ENCODE data around the gene SPATA46. TPM values are rescaled to one million over a fixed set of nuclear protein-coding genes. Genes with fewer than 3 reads are reported as not detected.

SPATA46 gene
- total and polyA plus RNA-seq, 11 donors = not detected

GRCh38 chr1:162387226-162388082 lies 10.8 kb upstream of the SPATA46 start:
- intact Hi-C loops (cut with DNase I) = loop anchor here in 6 of 10 donors (5.0 to 10.0 kb wide), 5 partner anchors 100 to 330 kb away; no protein-coding TSS in a partner anchor
- no peaks in the 10 kb centered on the region for H3K9me3 ChIP-seq
- no peak overlapping the region for H3K4me3 ChIP-seq
- WGBS, 4 donors = 67 to 80% (median 75%) methylated on average over 20 of the region's 20 CpGs
- TF ChIP-seq POLR2A (IDR thresholded peaks at IDR 0.05) = no peak
- ATAC-seq (no peak), DNase-seq (no peak)
- peaks cover 0 to 4% (median 0%) of the 10 kb centered on the region in 12 donors for H3K4me1 ChIP-seq
- H3K27ac ChIP-seq = no peak overlapping the region
- peaks cover 0 to 7% (median 0%) of the 10 kb centered on the region in 9 donors for H3K27me3 ChIP-seq
- H3K36me3 ChIP-seq = peaks cover 0 to 6% (median 0%) of the 10 kb centered on the region in 9 donors

DNA sequence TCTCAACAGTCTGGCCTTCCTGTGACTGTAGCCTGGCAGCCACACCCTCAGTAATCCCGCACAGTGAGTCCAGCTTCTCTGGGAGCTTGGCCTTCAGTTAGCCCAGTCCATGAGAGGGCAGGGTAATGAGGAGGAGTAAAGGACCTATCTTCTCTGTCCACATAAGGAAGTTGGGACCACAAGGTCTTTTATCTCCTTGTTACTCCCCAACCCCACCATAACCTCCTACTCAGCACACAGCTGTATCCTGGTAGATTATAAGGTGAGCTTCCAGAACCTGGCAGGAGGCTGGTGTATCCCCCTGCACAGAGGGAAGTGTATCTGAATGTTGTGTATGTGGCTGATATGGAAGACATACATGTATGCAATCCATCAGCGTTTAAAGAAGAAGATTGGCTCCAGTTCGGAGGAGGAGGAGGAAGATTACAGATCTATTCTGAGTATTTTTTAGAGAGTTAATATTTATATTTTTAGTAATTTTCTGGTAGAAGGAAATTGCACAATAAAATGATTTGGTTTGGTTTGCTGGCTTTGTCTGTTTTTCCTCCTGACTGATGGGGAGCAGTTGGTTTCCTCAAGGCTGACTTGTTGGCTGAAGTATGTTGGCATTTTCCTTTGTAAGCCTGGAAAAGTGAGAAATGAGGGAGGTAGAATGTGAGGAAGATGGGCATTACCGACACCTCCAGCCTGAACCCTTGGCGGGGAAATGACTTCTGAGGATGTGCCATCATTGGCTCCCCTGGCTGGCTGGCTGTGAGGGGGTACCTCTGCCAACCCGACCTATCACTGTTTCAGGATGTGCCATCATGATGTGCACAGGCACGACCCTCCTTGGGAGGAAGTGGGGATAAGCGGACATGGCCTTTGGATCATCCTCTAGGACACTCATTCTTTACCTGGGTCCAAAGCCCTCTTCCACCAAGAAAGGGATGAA lies 9.9 kb upstream of the SPATA46 start:
- H3K4me1 ChIP-seq = peaks cover 0 to 4% (median 0%) of the 10 kb centered on the region in 12 donors
- TF ChIP-seq POLR2A (IDR thresholded peaks at IDR 0.05) = no peak
- TF ChIP-seq, protein P1, sequence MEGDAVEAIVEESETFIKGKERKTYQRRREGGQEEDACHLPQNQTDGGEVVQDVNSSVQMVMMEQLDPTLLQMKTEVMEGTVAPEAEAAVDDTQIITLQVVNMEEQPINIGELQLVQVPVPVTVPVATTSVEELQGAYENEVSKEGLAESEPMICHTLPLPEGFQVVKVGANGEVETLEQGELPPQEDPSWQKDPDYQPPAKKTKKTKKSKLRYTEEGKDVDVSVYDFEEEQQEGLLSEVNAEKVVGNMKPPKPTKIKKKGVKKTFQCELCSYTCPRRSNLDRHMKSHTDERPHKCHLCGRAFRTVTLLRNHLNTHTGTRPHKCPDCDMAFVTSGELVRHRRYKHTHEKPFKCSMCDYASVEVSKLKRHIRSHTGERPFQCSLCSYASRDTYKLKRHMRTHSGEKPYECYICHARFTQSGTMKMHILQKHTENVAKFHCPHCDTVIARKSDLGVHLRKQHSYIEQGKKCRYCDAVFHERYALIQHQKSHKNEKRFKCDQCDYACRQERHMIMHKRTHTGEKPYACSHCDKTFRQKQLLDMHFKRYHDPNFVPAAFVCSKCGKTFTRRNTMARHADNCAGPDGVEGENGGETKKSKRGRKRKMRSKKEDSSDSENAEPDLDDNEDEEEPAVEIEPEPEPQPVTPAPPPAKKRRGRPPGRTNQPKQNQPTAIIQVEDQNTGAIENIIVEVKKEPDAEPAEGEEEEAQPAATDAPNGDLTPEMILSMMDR (IDR thresholded peaks at IDR 0.05) = no peak
- peaks cover 0 to 7% (median 0%) of the 10 kb centered on the region in 9 donors for H3K27me3 ChIP-seq
- no peak overlapping the region for H3K4me3 ChIP-seq
- no peak overlapping the region for H3K27ac ChIP-seq
- peaks cover 0 to 6% (median 0%) of the 10 kb centered on the region in 9 donors for H3K36me3 ChIP-seq
- DNase-seq (no peak), ATAC-seq (no peak)
- WGBS, 4 donors = 80 to 92% (median 86%) methylated on average over 8 of the region's 8 CpGs
- H3K9me3 ChIP-seq = no peaks in the 10 kb centered on the region
- intact Hi-C loops (cut with DNase I) = loop anchor here in 6 of 10 donors (5.0 to 10.0 kb wide), 5 partner anchors 99 to 329 kb away; no protein-coding TSS in a partner anchor

DNA sequence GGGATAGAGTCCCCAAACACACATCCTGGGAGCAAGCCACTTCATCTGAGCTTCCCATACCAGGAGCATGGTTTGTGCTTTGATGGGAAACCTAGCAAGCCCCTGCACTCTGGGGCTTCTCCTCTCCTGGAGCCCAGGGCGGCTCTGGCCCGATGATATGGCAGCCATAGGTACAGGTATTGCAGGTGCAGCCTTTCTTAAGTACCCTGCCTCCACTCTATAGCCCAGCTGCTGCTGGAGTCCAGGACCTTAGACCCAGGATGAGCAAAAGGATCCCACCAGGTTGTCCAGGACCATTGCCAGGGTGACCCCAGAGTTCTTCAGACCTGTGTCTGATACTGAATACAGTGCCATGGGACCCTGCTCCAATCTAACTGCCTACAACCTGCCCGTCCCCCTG lies 9.0 kb upstream of the SPATA46 start:
- DNase-seq (no peak), ATAC-seq (no peak)
- 85 to 100% (median 96%) methylated on average over 1 to 3 of the region's 3 CpGs for WGBS, 4 donors
- Histone ChIP-seq H3K4me3 (no peak overlapping the region), H3K27ac (no peak overlapping the region), H3K27me3 (peaks cover 0 to 7% (median 0%) of the 10 kb centered on the region in 9 donors), H3K9me3 (no peaks in the 10 kb centered on the region), H3K36me3 (peaks cover 0 to 6% (median 0%) of the 10 kb centered on the region in 9 donors), H3K4me1 (peaks cover 0 to 4% (median 0%) of the 10 kb centered on the region in 12 donors)
- intact Hi-C loops (cut with DNase I) = loop anchor here in 6 of 10 donors (5.0 to 10.0 kb wide), 5 partner anchors 98 to 328 kb away; no protein-coding TSS in a partner anchor
- no peak for TF ChIP-seq POLR2A (IDR thresholded peaks at IDR 0.05)
- TF ChIP-seq, protein P1 (IDR thresholded peaks at IDR 0.05) = no peak

DNA sequence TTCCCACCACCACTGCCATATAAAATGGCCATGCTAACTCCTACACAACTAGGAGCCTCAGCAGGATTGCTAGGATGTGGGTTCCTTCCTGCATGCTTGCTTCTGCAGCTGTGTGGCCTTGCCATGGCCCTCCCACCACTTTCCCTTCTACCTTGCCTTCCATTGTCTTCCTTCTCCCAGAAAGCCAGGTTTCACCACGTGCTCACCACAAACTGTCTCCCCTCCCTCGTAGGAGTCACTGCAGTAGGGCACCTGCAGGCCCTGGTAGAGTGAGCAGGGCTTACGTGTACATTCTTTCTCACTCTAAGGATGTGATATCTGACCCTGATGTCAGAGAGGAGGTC lies 8.6 kb upstream of the SPATA46 start:
- H3K27me3 ChIP-seq = peaks cover 0 to 7% (median 0%) of the 10 kb centered on the region in 9 donors
- H3K9me3 ChIP-seq = no peaks in the 10 kb centered on the region
- WGBS, 4 donors = 79 to 90% (median 83%) methylated on average over 3 of the region's 3 CpGs
- TF ChIP-seq, protein P1 (IDR thresholded peaks at IDR 0.05) = no peak
- TF ChIP-seq POLR2A (IDR thresholded peaks at IDR 0.05) = no peak
- intact Hi-C loops (cut with DNase I) = loop anchor here in 6 of 10 donors (5.0 to 10.0 kb wide), 5 partner anchors 98 to 328 kb away; no protein-coding TSS in a partner anchor
- H3K27ac ChIP-seq = no peak overlapping the region
- H3K4me3 ChIP-seq = no peak overlapping the region
- peaks cover 0 to 6% (median 0%) of the 10 kb centered on the region in 9 donors for H3K36me3 ChIP-seq
- DNase-seq (no peak), ATAC-seq (no peak)
- H3K4me1 ChIP-seq = peaks cover 0 to 4% (median 0%) of the 10 kb centered on the region in 12 donors
